Fibroblast of skin of scalp (primary cell): ENCODE results near the gene BIRC3.
"Not testable (repeated sequence)": the region's sequence is repeated elsewhere in the genome, so short reads cannot be mapped to it uniquely, and the experiment has no call there.

ENCODE experiments used
- DNase-seq: peaks from one replicate; pipeline ENCODE4 v3.0.0-alpha.2; 2013

The BIRC3 gene

GRCh38 chr11:102325088-102325487 is 7.8 kb downstream of the BIRC3 start:
- no peak for DNase-seq

GRCh38 chr11:102328748-102329147 is 11.5 kb downstream of the BIRC3 start:
- DNase-seq, result no peak

DNA sequence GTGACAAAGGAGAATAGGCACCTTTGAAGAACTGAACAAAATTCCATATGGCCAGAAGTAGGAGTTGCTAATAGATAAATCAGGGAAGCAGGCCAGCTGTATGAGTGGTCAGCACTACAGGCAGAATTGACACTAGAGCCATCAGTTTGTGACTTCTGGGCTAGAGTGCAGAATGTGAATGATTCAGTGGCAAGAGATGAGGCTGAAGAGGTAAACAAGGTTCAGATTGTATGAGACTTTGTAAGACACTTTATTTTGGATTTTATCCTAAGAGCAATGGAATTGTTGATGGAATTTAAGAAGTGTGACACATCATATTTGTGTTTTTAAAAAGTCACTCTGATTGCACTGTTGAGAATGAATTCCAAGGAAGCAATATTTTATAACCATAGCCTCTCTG is 12.9 kb downstream of the BIRC3 start:
- DNase-seq, result peak; percentile 82

DNA sequence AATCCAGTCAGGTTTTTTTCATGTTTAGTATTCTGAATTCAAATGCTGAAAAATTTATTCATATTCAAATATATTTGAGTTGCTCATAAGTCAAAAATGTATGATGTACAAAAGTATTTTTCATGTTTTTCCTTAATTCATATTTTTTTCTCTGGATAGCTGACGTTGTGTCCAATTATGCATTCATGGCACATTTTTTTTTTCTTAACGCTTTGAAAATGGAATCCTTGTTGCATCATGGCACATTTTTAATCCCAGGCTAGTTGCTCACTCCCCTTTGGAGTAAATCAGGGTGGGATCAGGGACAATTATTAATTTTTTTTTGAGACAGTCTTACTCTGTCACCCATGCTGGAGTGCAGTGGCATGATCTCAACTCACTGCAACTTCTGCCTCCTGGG is 14.1 kb downstream of the BIRC3 start:
- peak; percentile 83 for DNase-seq

DNA sequence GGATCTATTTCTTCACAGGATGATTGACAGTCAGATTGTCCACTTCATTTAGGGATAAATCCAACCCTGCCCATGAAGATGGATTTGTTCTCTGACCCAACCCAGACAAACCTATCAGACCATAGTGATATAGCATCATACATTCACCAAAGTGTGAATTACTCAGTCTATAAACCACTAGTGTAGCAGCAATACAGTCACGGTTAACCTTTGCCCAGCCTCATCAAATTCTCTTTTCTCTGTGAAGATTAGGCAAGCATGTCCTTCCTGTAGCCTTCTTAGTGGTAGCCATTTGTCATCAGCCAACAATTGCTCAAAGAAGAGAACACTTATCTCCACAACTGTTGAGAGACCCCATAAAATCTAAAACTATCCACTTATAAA is 15.3 kb downstream of the BIRC3 start:
- DNase-seq, result no peak

GRCh38 chr11:102338479-102339010 is 21.3 kb downstream of the BIRC3 start:
- no peak for DNase-seq

DNA sequence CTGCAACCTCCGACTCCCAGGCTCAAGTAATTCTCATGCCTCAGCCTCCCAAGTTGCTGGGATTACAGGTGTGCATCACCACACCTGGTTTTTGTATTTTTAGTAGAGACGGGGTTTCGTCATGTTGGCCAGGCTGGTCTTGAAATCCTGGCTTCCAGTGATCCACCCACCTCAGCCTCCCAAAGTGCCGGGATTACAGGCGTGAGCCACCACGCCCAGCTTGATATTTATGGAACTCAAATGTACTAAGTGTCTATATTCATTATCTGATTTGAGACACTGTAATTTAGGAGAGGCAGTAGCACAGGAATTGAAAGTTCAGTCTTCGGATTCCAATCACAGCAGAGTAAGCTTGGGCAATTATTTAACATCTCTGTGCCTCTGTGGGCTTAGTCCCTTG is 24.0 kb downstream of the BIRC3 start:
- not testable (repeated sequence) for DNase-seq

- DNase-seq, result peak; percentile 90
Observed at GRCh38 chr11:102341844-102342318, 24.6 kb downstream of the BIRC3 start.

- peak; percentile 98 for DNase-seq
Observed at GRCh38 chr11:102343809-102344208, 26.5 kb downstream of the BIRC3 start.

DNA sequence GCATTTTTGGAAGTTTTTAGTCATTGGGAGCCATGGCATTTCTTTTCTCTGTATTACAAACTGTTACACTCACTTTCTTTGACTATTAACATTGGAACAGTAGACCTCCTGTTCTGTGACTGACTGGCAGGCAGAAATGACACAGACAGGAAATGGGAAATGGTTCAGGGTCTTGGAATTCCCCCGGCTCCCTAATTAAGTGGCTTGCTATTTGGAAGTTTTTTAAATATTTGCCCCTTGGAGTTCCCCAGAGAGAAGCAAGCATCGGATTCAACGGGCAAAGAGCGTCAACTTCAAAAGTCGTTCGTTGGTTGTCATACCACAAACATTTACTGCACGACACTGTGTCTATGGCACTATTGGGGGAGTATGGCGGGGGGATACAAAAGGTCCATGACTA is 28.6 kb downstream of the BIRC3 start:
- DNase-seq, result peak; percentile 93

DNA sequence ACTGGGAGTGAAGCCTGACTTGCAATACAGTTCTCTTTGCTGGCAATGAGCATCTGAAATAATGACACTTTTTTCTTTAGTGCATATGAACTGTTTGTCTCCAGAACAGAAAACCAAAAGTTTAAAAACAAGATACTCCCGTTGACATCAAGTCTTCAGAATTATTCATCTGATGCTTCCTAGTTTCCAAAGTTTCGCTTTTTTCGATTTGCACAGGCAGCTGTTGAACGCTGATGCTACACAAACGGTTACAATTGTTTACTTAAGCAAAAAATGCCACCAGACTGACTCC is 29.1 kb downstream of the BIRC3 start:
- DNase-seq, result no peak

GRCh38 chr11:102346748-102347461 is 29.6 kb downstream of the BIRC3 start, which contains the start of gene BIRC2:
BIRC2 (plus strand) TSS chr11:102347214; CDS start chr11:102349855, 2,641 bp downstream.
- peak; percentile 95 for DNase-seq

GRCh38 chr11:102347462-102348370 is 30.4 kb downstream of the BIRC3 start:
- peak; percentile 30 for DNase-seq

DNA sequence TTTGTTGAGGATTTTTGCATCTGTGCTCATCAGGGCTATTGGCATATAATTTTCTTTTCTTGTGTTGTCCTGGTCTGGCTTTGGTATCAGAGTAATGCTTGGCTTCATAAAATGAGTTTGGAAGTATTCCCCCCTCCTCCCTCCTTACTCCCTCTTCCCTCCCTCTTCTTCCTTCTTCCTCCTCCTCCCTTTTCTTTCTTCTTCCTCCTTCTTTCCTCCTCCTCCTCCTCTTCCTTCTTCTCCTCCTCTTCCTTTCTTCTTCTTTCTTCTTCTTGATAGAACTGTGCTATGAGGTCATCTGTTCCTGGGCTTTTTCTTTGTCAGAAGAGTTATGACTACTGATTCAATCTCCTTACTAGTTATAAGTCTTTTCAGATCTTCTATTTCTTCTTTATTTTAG is 39.8 kb downstream of the BIRC3 start:
- DNase-seq, result no peak

GRCh38 chr11:102359372-102359771 is 42.1 kb downstream of the BIRC3 start:
- DNase-seq, result no peak

- DNase-seq, result no peak
Observed at GRCh38 chr11:102360681-102361080, 43.4 kb downstream of the BIRC3 start.

GRCh38 chr11:102361086-102362031 is 44.1 kb downstream of the BIRC3 start:
- DNase-seq, result peak; percentile 62

DNA sequence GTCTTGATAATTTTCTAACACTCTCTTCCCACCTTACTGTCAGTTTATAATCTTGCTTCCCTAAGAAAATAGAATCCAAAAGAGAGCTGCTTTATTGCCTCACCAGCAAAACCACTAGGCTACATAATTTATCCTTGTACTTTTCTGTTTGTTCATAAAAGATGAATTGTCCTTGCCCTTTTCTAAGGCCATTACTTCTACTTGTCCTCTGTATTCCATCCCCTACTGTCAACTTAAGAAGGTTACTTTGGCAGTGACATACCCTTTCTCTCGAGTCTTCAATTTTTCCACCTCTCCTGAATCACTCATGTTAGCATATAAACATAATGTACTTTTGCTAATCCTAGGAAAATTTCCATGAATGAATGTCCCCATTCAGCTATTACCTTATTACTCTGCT is 47.7 kb downstream of the BIRC3 start:
- no peak for DNase-seq

DNA sequence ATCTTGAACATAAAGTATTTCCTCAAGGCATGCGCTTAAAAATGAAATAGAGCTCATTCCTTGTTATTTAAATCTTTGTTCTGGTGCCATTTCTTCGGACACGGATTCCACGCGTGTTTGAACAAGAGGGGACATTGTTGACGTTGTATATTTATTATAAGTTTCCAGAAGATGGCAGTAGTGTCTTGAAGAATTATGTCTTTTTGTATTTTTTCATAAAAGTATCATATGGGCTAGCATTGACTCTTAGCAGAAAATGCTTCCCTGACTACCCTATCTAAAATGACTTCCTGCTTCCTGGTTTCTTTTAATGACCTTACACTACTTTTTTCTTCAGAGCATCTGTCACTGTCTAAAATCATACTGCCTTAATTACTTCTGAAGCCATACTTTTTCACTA is 50.1 kb downstream of the BIRC3 start:
- peak; percentile 18 for DNase-seq

GRCh38 chr11:102368472-102368871 is 51.2 kb downstream of the BIRC3 start:
- no peak for DNase-seq

DNA sequence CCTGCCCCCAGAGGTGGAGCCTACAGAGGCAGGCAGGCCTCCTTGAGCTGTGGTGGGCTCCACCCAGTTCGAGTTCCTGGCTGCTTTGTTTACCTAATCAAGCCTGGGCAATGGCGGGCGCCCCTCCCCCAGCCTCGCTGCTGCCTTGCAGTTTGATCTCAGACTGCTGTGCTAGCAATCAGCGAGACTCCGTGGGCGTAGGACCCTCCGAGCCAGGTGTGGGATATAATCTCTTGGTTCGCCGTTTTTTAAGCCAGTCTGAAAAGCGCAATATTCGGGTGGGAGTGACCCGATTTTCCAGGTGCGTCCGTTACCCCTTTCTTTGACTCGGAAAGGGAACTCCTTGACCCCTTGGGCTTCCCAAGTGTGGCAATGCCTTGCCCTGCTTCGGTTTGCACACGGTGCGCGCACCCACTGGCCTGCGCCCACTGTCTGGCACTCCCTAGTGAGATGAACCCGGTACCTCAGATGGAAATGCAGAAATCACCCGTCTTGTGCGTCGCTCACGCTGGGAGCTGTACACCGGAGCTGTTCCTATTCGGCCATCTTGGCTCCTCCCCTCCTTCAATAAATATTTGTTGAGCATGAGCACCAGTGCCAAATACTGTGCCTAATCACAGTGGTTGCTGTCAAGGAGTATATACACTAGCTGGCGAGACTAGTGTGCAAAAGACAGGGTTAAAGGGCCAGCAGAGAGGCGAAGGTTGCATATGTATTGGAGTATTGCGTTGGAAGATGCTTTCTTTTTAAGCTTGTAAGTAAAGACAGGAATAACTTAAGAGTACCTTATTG is 57.5 kb downstream of the BIRC3 start:
- DNase-seq, result not testable (repeated sequence)
